AG09309 (cell line): ENCODE data around the gene YJEFN3.

Experiments used
- DNase-seq: peaks from one replicate; pipeline ENCODE4 v3.0.0-alpha.2; 2010; ENCODE audit warnings: low read depth
- H3K4me3 ChIP-seq: 2 replicates; pipeline ENCODE4 v1.5.1; 2011; ENCODE audit warnings: mild to moderate bottlenecking, low read depth, low read length, moderate library complexity; ENCODE audit not compliant: control insufficient read depth
- TF ChIP-seq, protein P1 (sequence below): IDR thresholded peaks from 2 replicates; pipeline ENCODE4 v1.5.1; 2011; ENCODE audit warnings: mild to moderate bottlenecking, low read depth, low read length, inconsistent platforms; ENCODE audit not compliant: insufficient read depth, control insufficient read depth; ENCODE audit errors: missing control alignments

YJEFN3 gene

DNA sequence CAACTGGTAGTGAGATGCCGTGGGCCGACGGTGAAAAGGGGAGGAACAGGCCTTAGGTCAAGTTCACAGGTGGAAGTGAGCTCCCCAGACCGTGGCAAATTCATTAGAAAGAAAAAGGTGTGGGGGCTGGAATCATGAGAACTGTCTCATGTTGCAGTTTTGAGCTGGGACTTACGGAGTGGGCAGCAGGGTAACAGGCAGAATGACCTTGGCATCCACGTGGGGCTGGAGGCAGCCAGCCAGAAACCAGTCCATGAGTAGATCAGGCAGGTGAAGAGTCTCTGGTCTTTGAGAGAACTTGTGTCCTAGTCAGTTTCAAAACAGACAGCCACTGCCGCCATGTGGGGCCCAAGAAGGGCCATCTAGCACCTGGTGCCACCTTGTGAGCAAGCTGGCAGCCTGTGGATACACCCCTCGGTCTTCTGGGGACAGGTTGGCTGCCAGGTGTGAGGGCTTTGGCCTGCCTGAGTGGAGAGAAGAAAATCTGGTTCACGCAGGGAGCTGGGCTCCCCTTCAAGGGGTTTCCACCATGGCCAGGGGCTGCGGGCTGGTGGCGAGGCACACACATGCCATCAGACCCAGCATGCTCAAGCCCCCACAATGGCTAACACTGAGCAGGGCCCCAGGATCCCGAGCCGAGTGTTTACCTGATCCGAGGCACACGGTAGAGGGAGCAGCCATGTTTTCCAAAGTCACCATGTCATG lies 37.2 kb upstream of the YJEFN3 start:
- no peak for DNase-seq
- H3K4me3 ChIP-seq = no peak overlapping the region
- TF ChIP-seq, protein P1, sequence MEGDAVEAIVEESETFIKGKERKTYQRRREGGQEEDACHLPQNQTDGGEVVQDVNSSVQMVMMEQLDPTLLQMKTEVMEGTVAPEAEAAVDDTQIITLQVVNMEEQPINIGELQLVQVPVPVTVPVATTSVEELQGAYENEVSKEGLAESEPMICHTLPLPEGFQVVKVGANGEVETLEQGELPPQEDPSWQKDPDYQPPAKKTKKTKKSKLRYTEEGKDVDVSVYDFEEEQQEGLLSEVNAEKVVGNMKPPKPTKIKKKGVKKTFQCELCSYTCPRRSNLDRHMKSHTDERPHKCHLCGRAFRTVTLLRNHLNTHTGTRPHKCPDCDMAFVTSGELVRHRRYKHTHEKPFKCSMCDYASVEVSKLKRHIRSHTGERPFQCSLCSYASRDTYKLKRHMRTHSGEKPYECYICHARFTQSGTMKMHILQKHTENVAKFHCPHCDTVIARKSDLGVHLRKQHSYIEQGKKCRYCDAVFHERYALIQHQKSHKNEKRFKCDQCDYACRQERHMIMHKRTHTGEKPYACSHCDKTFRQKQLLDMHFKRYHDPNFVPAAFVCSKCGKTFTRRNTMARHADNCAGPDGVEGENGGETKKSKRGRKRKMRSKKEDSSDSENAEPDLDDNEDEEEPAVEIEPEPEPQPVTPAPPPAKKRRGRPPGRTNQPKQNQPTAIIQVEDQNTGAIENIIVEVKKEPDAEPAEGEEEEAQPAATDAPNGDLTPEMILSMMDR = no peak

DNA sequence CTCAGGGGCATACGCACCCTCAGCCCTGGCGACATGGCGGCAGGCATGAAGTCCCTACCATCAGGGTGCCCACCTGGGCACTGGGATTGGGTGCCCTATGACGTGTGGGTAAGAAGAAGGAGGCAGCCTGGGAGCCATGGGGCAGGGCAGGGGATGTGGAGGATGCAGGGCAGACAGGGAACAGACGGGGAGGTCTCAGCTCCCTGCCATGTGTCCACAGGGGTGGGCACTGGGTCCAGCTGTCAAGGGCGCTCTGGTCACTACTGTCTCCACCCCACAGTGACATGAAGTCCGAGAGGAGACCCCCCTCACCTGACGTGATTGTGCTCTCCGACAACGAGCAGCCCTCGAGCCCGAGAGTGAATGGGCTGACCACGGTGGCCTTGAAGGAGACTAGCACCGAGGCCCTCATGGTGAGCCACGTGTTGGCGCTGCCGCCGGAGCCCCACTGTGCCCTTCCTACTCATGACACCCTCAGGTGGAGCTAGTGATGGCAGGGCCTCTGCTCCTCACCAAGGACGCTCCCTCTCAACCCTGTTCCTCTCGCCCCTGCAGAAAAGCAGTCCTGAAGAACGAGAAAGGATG lies 36.6 kb upstream of the YJEFN3 start:
- no peak overlapping the region for H3K4me3 ChIP-seq
- TF ChIP-seq, protein P1 = no peak
- DNase-seq = no peak

DNA sequence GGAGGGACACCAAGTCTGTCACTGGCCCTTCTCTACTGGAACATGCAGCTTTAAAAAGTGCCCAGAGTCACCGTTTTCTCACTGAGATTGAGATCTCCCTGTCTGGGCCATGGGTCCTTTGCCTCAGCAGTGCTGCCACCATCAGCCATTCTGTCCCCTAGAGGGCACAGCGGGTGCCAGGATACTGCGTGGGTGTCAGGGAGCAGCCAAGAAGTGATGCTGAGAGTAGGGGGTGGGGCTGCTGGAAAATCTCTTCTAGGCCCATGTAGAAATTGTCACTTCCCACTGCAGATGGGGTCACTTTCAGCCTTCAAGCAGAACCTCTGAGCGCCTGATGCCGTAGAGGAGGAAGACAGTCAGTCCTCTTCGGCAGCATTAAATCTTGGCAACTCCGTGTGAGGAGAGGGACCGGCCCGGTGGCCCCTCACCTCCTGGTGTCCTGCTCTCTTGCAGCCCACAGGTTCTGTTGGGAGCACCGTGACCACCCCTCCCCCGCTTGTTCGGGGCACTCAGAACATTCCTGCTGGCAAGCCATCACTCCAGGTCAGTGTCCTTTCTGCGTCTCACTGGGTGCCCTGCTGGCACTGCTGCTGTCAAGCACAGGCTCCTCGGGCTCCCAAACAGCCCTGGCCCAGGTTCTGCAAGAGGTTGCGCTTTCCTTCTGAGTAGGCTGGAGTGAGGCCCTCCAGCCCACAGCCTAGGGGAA lies 34.7 kb upstream of the YJEFN3 start:
- no peak for DNase-seq
- H3K4me3 ChIP-seq = no peak overlapping the region
- TF ChIP-seq, protein P1 = no peak

DNA sequence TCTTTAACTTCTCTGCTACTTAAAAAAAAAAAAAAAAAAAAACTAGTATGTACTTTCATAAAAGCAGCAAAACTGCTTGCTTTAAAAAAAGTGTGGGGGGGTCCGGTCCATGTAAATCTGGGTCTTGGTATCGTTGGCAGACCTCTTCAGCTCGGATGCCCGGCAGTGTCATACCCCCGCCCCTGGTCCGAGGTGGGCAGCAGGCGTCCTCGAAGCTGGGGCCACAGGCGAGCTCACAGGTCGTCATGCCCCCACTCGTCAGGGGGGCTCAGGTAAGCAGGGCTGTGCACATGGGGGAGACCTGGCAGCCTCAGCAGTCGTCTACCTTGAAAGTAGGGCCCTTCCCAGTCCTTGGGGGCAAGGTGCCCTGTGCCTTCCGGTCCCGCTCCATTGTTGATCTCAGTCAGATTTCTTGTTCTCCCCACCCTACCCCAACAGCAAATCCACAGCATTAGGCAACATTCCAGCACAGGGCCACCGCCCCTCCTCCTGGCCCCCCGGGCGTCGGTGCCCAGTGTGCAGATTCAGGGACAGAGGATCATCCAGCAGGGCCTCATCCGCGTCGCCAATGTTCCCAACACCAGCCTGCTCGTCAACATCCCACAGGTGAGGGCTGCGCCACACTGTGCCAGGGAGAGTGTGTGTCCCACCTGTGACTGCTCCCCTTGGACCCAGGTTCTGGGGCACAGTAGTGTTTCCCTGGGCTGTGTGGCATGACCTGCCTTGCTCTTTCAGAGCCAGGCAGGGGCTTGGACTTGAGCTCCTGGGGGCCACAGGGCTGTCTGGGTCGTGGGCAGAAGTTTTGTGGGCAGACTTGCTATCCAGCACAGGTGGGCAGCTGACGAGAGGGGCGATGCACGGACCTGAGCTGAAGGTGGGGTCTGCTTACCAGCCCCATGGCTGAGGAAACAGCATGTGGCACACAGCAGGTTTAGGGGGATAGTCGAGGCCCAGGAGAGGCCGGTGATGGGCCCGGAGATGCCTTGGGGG lies 32.8 kb upstream of the YJEFN3 start:
- TF ChIP-seq, protein P1 = no peak
- DNase-seq = no peak
- no peak overlapping the region for H3K4me3 ChIP-seq

DNA sequence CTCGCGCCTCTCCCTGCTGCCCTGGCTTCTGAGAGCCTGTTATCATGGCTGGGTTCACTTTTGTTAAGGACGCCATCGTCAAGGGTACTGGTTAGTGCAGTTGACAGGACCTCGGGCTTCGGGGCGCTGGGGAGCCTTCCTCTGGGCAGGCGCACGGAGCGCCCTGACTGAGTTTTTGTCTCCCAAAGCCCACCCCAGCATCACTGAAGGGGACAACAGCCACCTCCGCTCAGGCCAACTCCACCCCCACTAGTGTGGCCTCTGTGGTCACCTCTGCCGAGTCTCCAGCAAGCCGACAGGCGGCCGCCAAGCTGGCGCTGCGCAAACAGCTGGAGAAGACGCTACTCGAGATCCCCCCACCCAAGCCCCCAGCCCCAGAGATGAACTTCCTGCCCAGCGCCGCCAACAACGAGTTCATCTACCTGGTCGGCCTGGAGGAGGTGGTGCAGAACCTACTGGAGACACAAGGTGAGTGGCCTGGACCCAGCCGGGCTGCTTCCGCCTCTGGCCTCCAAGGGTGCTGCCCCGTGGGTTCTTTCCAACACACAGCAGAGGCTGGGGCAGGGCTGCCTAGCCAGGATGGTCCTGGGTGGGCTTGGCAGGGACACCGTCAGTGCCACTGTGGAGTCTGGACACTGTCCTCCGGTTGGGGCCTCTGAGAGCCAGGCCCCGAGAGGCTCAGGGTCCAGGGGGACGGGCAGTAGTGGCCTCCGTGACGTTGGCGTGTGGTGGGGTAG lies 30.3 kb upstream of the YJEFN3 start:
- TF ChIP-seq, protein P1 = no peak
- H3K4me3 ChIP-seq = no peak overlapping the region
- no peak for DNase-seq
